GM23338 (cell line): ENCODE results near the gene SLC16A7. TPM values are rescaled to one million over a fixed set of nuclear protein-coding genes. Genes with fewer than 3 reads are reported as not detected.

Experiments
- ATAC-seq: fragments of 200-7000 bp; cut with Tn5 transposase; 3 replicates; pipeline ENCODE4 v1.9.1; 2020
- DNase-seq: peaks from one replicate; pipeline ENCODE4 v3.0.0-alpha.2; 2015; ENCODE audit warnings: low spot score
- H2AFZ ChIP-seq: fragments of 200-600 bp; sonication (generic); 2 replicates; pipeline ENCODE4 v1.8.0; 2016; ENCODE audit warnings: antibody characterized with exemption, mild to moderate bottlenecking, moderate library complexity
- H3F3A ChIP-seq: fragments of 200-600 bp; sonication (generic); replicated peaks from 2 replicates; pipeline ENCODE4 v1.8.0; 2017; ENCODE audit warnings: antibody characterized with exemption, mixed run types, low read depth
- H3K27ac ChIP-seq: fragments of 200-600 bp; sonication (generic); 2 replicates; pipeline ENCODE4 v1.6.1; 2016; ENCODE audit warnings: low read depth
- H3K27me3 ChIP-seq: fragments of 200-600 bp; sonication (generic); 2 replicates; pipeline ENCODE4 v1.8.0; 2016; ENCODE audit warnings: mild to moderate bottlenecking, mixed run types, moderate library complexity; ENCODE audit not compliant: insufficient read depth
- H3K36me3 ChIP-seq: fragments of 200-600 bp; sonication (generic); 2 replicates; pipeline ENCODE4 v1.8.0; 2016; ENCODE audit warnings: mild to moderate bottlenecking; ENCODE audit not compliant: insufficient read depth
- H3K4me1 ChIP-seq: fragments of 200-600 bp; sonication (generic); 2 replicates; pipeline ENCODE4 v1.8.0; 2016; ENCODE audit warnings: mild to moderate bottlenecking, moderate library complexity; ENCODE audit not compliant: insufficient read depth
- H3K4me2 ChIP-seq: fragments of 200-600 bp; sonication (generic); 2 replicates; pipeline ENCODE4 v1.7.1; 2017; ENCODE audit warnings: mixed run types
- H3K4me3 ChIP-seq: fragments of 200-600 bp; sonication (generic); 2 replicates; pipeline ENCODE4 v1.6.1; 2016; ENCODE audit warnings: mixed run types
- H3K79me2 ChIP-seq: fragments of 200-600 bp; sonication (generic); replicated peaks from 2 replicates; pipeline ENCODE4 v1.8.0; 2017; ENCODE audit warnings: mild to moderate bottlenecking; ENCODE audit not compliant: insufficient read depth
- H3K9me2 ChIP-seq: fragments of 200-600 bp; sonication (generic); 2 replicates; pipeline ENCODE4 v1.8.0; 2017; ENCODE audit not compliant: insufficient read depth
- H4K20me1 ChIP-seq: fragments of 200-600 bp; sonication (generic); replicated peaks from 2 replicates; pipeline ENCODE4 v1.8.0; 2017; ENCODE audit warnings: mild to moderate bottlenecking; ENCODE audit not compliant: insufficient read depth
- H3K27ac Mint-ChIP-seq: 2 replicates; pipeline ENCODE4 v1.8.0; 2020; ENCODE audit warnings: inconsistent platforms, mild to moderate bottlenecking, moderate library complexity, mixed read lengths
- H3K27me3 Mint-ChIP-seq: 3 replicates; pipeline ENCODE4 v1.8.0; 2022; ENCODE audit warnings: low read depth, mild to moderate bottlenecking, moderate library complexity, mixed read lengths, inconsistent platforms; ENCODE audit not compliant: insufficient read depth, poor library complexity
- H3K36me3 Mint-ChIP-seq: 3 replicates; pipeline ENCODE4 v1.8.0; 2021; ENCODE audit warnings: low read depth, mild to moderate bottlenecking, inconsistent platforms, moderate library complexity, mixed read lengths
- H3K4me1 Mint-ChIP-seq: 3 replicates; pipeline ENCODE4 v1.8.0; 2020; ENCODE audit warnings: mild to moderate bottlenecking, inconsistent platforms, mixed read lengths
- H3K4me3 Mint-ChIP-seq: 3 replicates; pipeline ENCODE4 v1.8.0; 2021; ENCODE audit warnings: moderate library complexity, mild to moderate bottlenecking, inconsistent platforms, mixed read lengths
- H3K9me3 Mint-ChIP-seq: 3 replicates; pipeline ENCODE4 v1.8.0; 2020; ENCODE audit warnings: moderate library complexity, mild to moderate bottlenecking, inconsistent platforms, mixed read lengths
- CREB1 ChIP-seq: fragments of 250-450 bp; sonication (Bioruptor Pico); IDR thresholded peaks from 2 replicates; pipeline ENCODE4 v1.5.0; 2020; ENCODE audit warnings: low read depth, mild to moderate bottlenecking, moderate library complexity
- EZH2 ChIP-seq: fragments of 200-600 bp; sonication (generic); IDR thresholded peaks from one replicate; pipeline ENCODE4 v1.8.0; 2017; ENCODE audit warnings: antibody characterized with exemption, mild to moderate bottlenecking, low read depth; ENCODE audit not compliant: unreplicated experiment
- JUNB ChIP-seq: IDR thresholded peaks from one replicate; pipeline ENCODE4 v1.6.1; 2016; ENCODE audit warnings: antibody characterized with exemption; ENCODE audit not compliant: unreplicated experiment
- NANOG ChIP-seq: IDR thresholded peaks from 2 replicates; pipeline ENCODE4 v1.6.1; 2016; ENCODE audit warnings: antibody characterized with exemption, borderline replicate concordance
- REST ChIP-seq: IDR thresholded peaks from one replicate; pipeline ENCODE4 v1.6.1; 2018; ENCODE audit warnings: antibody characterized with exemption; ENCODE audit not compliant: unreplicated experiment
- ZNF114 ChIP-seq: fragments of 250-450 bp; sonication (Bioruptor Pico); IDR thresholded peaks from 2 replicates; pipeline ENCODE4 v1.5.0; 2020; ENCODE audit warnings: mild to moderate bottlenecking, moderate library complexity
- ZNF331 ChIP-seq: fragments of 250-450 bp; sonication (Bioruptor Pico); IDR thresholded peaks from 2 replicates; pipeline ENCODE4 v1.5.0; 2020; ENCODE audit warnings: low read depth, mild to moderate bottlenecking, moderate library complexity
- polyA plus RNA-seq: library from polyadenylated mRNA; unstranded; fragments of >200 nt; fragmentation: Nextera tagmentation; extraction: Ambion mirVana; gene quantifications from 2 replicates; pipeline ENCODE4 v1.2.1, GENCODE V29; 2016
- total RNA-seq: library from RNA; depleted of rRNA; stranded (reverse); fragments of >200 nt; shearing (Covaris generic); gene quantifications from 2 replicates; pipeline ENCODE4 v1.2.3, GENCODE V29; 2014
- TF ChIP-seq, protein P1 (sequence below): fragments of 250-450 bp; sonication (Bioruptor Pico); IDR thresholded peaks from 2 replicates; pipeline ENCODE4 v1.5.0; 2020; ENCODE audit warnings: mild to moderate bottlenecking, moderate library complexity

The SLC16A7 gene
- total and polyA plus RNA-seq, 2 experiments from 2014 or later: 2.8 to 4.3 TPM

GRCh38 chr12:59717436-59717835 lies 121.6 kb downstream of the SLC16A7 start:
- Histone ChIP-seq H3K4me2 (no peak overlapping the region), H3K36me3 (no peaks in the 10 kb centered on the region), H3F3A (no peaks in the 10 kb centered on the region), H3K9me2 (no peaks in the 10 kb centered on the region), H3K79me2 (no peaks in the 10 kb centered on the region), H4K20me1 (no peaks in the 10 kb centered on the region), H2AFZ (no peak overlapping the region), H3K27ac (no peak overlapping the region), H3K27me3 (no peaks in the 10 kb centered on the region), H3K4me3 (no peak overlapping the region), H3K4me1 (no peaks in the 10 kb centered on the region)
- no peaks in the 10 kb centered on the region for H3K4me1 Mint-ChIP-seq
- DNase-seq: no peak
- no peak for TF ChIP-seq ZNF114 (CRISPR knock-in tag)
- no peak for TF ChIP-seq REST
- no peak for TF ChIP-seq NANOG
- no peak for ATAC-seq
- H3K36me3 Mint-ChIP-seq: no peaks in the 10 kb centered on the region; the same call in 2 of the 3 replicates
- no peak overlapping the region for H3K27ac Mint-ChIP-seq
- no peaks in the 10 kb centered on the region for H3K27me3 Mint-ChIP-seq
- H3K4me3 Mint-ChIP-seq: no peak overlapping the region
- H3K9me3 Mint-ChIP-seq: no peaks in the 10 kb centered on the region

- no peak overlapping the region for H3K27ac ChIP-seq
- Mint-ChIP-seq H3K27ac (no peak overlapping the region), H3K36me3 (no peaks in the 10 kb centered on the region), H3K9me3 (no peaks in the 10 kb centered on the region), H3K4me1 (no peaks in the 10 kb centered on the region), H3K4me3 (no peak overlapping the region), H3K27me3 (no peaks in the 10 kb centered on the region)
- H3K36me3 ChIP-seq: no peaks in the 10 kb centered on the region
- no peaks in the 10 kb centered on the region for H3F3A ChIP-seq
- H4K20me1 ChIP-seq: no peaks in the 10 kb centered on the region
- no peak overlapping the region for H3K4me2 ChIP-seq
- H3K27me3 ChIP-seq: no peaks in the 10 kb centered on the region
- H3K79me2 ChIP-seq: no peaks in the 10 kb centered on the region
- no peaks in the 10 kb centered on the region for H3K9me2 ChIP-seq
- no peak overlapping the region for H3K4me3 ChIP-seq
- H2AFZ ChIP-seq: no peak overlapping the region
- no peaks in the 10 kb centered on the region for H3K4me1 ChIP-seq
- DNase-seq: no peak
- ATAC-seq: no peak
- TF ChIP-seq JUNB (no peak), EZH2 (no peak), ZNF331 (CRISPR knock-in tag) (no peak), ZNF114 (CRISPR knock-in tag) (no peak), REST (no peak), CREB1 (no peak)
- TF ChIP-seq, protein P1, sequence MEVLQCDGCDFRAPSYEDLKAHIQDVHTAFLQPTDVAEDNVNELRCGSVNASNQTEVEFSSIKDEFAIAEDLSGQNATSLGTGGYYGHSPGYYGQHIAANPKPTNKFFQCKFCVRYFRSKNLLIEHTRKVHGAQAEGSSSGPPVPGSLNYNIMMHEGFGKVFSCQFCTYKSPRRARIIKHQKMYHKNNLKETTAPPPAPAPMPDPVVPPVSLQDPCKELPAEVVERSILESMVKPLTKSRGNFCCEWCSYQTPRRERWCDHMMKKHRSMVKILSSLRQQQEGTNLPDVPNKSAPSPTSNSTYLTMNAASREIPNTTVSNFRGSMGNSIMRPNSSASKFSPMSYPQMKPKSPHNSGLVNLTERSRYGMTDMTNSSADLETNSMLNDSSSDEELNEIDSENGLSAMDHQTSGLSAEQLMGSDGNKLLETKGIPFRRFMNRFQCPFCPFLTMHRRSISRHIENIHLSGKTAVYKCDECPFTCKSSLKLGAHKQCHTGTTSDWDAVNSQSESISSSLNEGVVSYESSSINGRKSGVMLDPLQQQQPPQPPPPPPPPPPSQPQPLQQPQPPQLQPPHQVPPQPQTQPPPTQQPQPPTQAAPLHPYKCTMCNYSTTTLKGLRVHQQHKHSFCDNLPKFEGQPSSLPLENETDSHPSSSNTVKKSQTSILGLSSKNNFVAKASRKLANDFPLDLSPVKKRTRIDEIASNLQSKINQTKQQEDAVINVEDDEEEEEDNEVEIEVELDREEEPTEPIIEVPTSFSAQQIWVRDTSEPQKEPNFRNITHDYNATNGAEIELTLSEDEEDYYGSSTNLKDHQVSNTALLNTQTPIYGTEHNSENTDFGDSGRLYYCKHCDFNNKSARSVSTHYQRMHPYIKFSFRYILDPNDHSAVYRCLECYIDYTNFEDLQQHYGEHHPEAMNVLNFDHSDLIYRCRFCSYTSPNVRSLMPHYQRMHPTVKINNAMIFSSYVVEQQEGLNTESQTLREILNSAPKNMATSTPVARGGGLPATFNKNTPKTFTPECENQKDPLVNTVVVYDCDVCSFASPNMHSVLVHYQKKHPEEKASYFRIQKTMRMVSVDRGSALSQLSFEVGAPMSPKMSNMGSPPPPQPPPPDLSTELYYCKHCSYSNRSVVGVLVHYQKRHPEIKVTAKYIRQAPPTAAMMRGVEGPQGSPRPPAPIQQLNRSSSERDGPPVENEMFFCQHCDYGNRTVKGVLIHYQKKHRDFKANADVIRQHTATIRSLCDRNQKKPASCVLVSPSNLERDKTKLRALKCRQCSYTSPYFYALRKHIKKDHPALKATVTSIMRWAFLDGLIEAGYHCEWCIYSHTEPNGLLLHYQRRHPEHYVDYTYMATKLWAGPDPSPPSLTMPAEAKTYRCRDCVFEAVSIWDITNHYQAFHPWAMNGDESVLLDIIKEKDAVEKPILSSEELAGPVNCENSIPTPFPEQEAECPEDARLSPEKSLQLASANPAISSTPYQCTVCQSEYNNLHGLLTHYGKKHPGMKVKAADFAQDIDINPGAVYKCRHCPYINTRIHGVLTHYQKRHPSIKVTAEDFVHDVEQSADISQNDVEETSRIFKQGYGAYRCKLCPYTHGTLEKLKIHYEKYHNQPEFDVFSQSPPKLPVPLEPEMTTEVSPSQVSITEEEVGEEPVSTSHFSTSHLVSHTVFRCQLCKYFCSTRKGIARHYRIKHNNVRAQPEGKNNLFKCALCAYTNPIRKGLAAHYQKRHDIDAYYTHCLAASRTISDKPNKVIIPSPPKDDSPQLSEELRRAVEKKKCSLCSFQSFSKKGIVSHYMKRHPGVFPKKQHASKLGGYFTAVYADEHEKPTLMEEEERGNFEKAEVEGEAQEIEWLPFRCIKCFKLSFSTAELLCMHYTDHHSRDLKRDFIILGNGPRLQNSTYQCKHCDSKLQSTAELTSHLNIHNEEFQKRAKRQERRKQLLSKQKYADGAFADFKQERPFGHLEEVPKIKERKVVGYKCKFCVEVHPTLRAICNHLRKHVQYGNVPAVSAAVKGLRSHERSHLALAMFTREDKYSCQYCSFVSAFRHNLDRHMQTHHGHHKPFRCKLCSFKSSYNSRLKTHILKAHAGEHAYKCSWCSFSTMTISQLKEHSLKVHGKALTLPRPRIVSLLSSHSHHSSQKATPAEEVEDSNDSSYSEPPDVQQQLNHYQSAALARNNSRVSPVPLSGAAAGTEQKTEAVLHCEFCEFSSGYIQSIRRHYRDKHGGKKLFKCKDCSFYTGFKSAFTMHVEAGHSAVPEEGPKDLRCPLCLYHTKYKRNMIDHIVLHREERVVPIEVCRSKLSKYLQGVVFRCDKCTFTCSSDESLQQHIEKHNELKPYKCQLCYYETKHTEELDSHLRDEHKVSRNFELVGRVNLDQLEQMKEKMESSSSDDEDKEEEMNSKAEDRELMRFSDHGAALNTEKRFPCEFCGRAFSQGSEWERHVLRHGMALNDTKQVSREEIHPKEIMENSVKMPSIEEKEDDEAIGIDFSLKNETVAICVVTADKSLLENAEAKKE (CRISPR knock-in tag): no peak
Observed at GRCh38 chr12:59719701-59720100, 123.9 kb downstream of the SLC16A7 start.
